PC-3 (cell line): Measurements from ENCODE around the gene ASCC3. TPM values are rescaled to one million over a fixed set of nuclear protein-coding genes. Genes with fewer than 3 reads are reported as not detected.

ENCODE experiments used
- ATAC-seq: fragments of 200-7000 bp; cut with Tn5 transposase; 2 replicates; pipeline ENCODE4 v1.9.1; 2020; ENCODE audit warnings: mild to moderate bottlenecking, moderate library complexity
- BruUV-seq: library from RNA; stranded (reverse); fragments of 400-500 nt; replicated peaks from 2 replicates; lab custom pipeline; 2021; lab: Mats Ljungman, UMichigan
- CTCF ChIA-PET: fragments of 300-600 bp; sonication (Branson Sonifier 250); formaldehyde crosslinking; loops from one replicate; lab custom pipeline; 2022; ENCODE audit warnings: antibody characterized with exemption; lab: Charles Lee
- POLR2A ChIA-PET: fragments of 300-600 bp; sonication (Branson Sonifier 250); formaldehyde crosslinking; loops from one replicate; lab custom pipeline; 2022; ENCODE audit warnings: antibody characterized with exemption; ENCODE audit not compliant: unreplicated experiment; lab: Charles Lee
- DNase-seq: peaks from one replicate; pipeline ENCODE4 v3.0.0-alpha.2; 2015
- H2AFZ ChIP-seq: fragments of 300-600 bp; sonication (generic); 2 replicates; pipeline ENCODE4 v1.6.0; 2016; ENCODE audit warnings: antibody characterized with exemption, low read length
- H3F3A ChIP-seq: fragments of 300-600 bp; sonication (generic); one replicate; pipeline ENCODE4 v1.6.0; 2017; ENCODE audit warnings: antibody characterized with exemption, low read length, control low read depth, mild to moderate bottlenecking; ENCODE audit not compliant: unreplicated experiment
- H3K27ac ChIP-seq: fragments of 300-600 bp; sonication (generic); 2 replicates; pipeline ENCODE4 v1.5.1; 2016; ENCODE audit warnings: mild to moderate bottlenecking, low read length
- H3K27me3 ChIP-seq: fragments of 300-600 bp; sonication (generic); 2 replicates; pipeline ENCODE4 v1.6.1; 2016; ENCODE audit warnings: low read length, mixed read lengths
- H3K36me3 ChIP-seq: fragments of 300-600 bp; sonication (generic); 2 replicates; pipeline ENCODE4 v1.6.1; 2016; ENCODE audit warnings: low read depth, mixed run types, low read length, mixed read lengths
- H3K4me1 ChIP-seq: fragments of 300-600 bp; sonication (generic); 2 replicates; pipeline ENCODE4 v1.5.1; 2016; ENCODE audit warnings: low read length; ENCODE audit not compliant: insufficient read depth
- H3K4me2 ChIP-seq: fragments of 300-600 bp; sonication (generic); 2 replicates; pipeline ENCODE4 v1.6.0; 2016; ENCODE audit warnings: low read length
- H3K4me3 ChIP-seq: fragments of 300-600 bp; sonication (generic); 2 replicates; pipeline ENCODE4 v1.5.1; 2016; ENCODE audit warnings: mild to moderate bottlenecking, low read length, mixed read lengths
- H3K79me2 ChIP-seq: fragments of 300-600 bp; sonication (generic); 2 replicates; pipeline ENCODE4 v1.6.1; 2017; ENCODE audit warnings: low read length, mixed read lengths
- H3K9ac ChIP-seq: fragments of 300-600 bp; sonication (generic); 2 replicates; pipeline ENCODE4 v1.6.0; 2016; ENCODE audit warnings: mild to moderate bottlenecking, low read length
- H3K9me2 ChIP-seq: fragments of 300-600 bp; sonication (generic); replicated peaks from 2 replicates; pipeline ENCODE4 v1.6.1; 2016; ENCODE audit warnings: mixed run types, low read length, mixed read lengths
- H3K9me3 ChIP-seq: fragments of 300-600 bp; sonication (generic); 2 replicates; pipeline ENCODE4 v1.6.1; 2016; ENCODE audit warnings: low read length, mixed read lengths
- H4K20me1 ChIP-seq: fragments of 300-600 bp; sonication (generic); 2 replicates; pipeline ENCODE4 v1.6.1; 2016; ENCODE audit warnings: low read length, mixed read lengths
- CTCF ChIP-seq: fragments of 300-600 bp; sonication (generic); conservative IDR thresholded peaks from 2 replicates; pipeline ENCODE4 v1.5.1; 2017; ENCODE audit warnings: antibody characterized with exemption, low read depth, mild to moderate bottlenecking, low read length
- EZH2 ChIP-seq: fragments of 300-600 bp; sonication (generic); IDR thresholded peaks from one replicate; pipeline ENCODE4 v1.6.1; 2017; ENCODE audit warnings: antibody characterized with exemption, mild to moderate bottlenecking, low read length; ENCODE audit not compliant: unreplicated experiment
- EZH2phosphoT487 ChIP-seq: fragments of 300-600 bp; sonication (generic); IDR thresholded peaks from 2 replicates; pipeline ENCODE4 v1.6.1; 2018; ENCODE audit warnings: mild to moderate bottlenecking, antibody characterized with exemption, low read length, borderline replicate concordance
- intact Hi-C: fragments of 100-400 bp; cut with micrococcal nuclease; formaldehyde crosslinking; loops from 2 replicates; pipeline ENCODE4 v1.9.0; 2023
- total RNA-seq: library from RNA; depleted of rRNA; stranded (reverse); fragments of >200 nt; gene quantifications from 2 replicates; pipeline ENCODE4 v1.2.3, GENCODE V29; 2014

The ASCC3 gene
- total RNA-seq, 1 experiment from 2014 or later: 27.7 TPM

GRCh38 chr6:100458841-100459591 is 422.1 kb downstream of the ASCC3 start:
- POLR2A ChIA-PET: no interaction called here
- no peak for DNase-seq
- no peak overlapping the region for H2AFZ ChIP-seq
- no peaks in the 10 kb centered on the region for H3F3A ChIP-seq
- ATAC-seq: no peak
- TF ChIP-seq EZH2phosphoT487 (no peak), CTCF (no peak), EZH2 (no peak)
- no peaks in the 10 kb centered on the region for H3K9me3 ChIP-seq
- H4K20me1 ChIP-seq: no peaks in the 10 kb centered on the region
- H3K36me3 ChIP-seq: no peaks in the 10 kb centered on the region
- H3K4me1 ChIP-seq: no peaks in the 10 kb centered on the region
- H3K27me3 ChIP-seq: no peaks in the 10 kb centered on the region
- intact Hi-C loops: no loop called here
- H3K4me3 ChIP-seq: no peak overlapping the region
- no peaks in the 10 kb centered on the region for H3K79me2 ChIP-seq
- H3K27ac ChIP-seq: no peak overlapping the region
- no peaks in the 10 kb centered on the region for H3K9me2 ChIP-seq
- no peak overlapping the region for H3K9ac ChIP-seq
- no peak overlapping the region for H3K4me2 ChIP-seq
- BruUV-seq: no TSS peak
- CTCF ChIA-PET: no interaction called here
